ENCODE measurements around the gene CFD. TPM values are rescaled to one million over a fixed set of nuclear protein-coding genes. Genes with fewer than 3 reads are reported as not detected.
"Not testable (repeated sequence)": the region's sequence is repeated elsewhere in the genome, so short reads cannot be mapped to it uniquely, and the experiment has no call there.

CFD gene
- total and polyA plus RNA-seq, 8 donors, result 2.5 to 48.8 (median 15.0) TPM

DNA sequence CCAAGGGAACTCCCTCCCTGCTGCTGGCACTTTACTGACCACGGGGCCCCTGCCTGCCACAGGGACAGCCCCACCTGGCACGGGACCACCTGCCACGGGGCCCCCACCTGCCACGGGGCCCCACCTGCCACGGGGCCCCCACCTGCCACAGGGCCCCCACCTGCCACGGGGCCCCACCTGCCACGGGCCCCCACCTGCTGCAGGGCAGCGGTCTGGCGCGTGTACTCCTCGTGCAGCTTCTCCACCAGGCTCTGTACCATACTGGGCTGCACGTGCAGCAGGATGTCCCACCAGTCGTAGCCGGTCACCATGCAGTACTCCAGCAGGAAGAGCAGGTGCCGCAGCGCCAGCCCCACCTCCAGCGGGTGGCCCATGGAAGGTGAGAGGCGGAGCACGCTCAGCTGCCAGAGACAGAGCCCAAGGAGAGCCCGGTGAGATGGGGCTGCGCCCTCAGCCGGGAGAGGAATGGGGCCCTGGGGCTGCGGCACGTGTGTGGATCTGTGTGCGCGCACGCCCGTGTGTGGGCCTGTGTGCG, 17.4 kb downstream of the CFD start:
- intact Hi-C loops (cut with DNase I), result no loop called here
- H3K36me3 ChIP-seq, result peaks cover 0 to 43% (median 6%) of the 10 kb centered on the region in 3 donors

GRCh38 chr19:877992-878660, 18.7 kb downstream of the CFD start:
- 89% methylated on average over 21 to 23 of the region's 23 CpGs for WGBS, 2 donors
- H3K4me3 ChIP-seq; H3K27me3 ChIP-seq; ATAC-seq; H3K4me1 ChIP-seq; FAIRE-seq; H3K9me3 ChIP-seq; H3K27ac ChIP-seq; intact Hi-C loops (cut with DNase I): not testable (repeated sequence)
- DNase-seq, result peak in 1 of 6 donors; percentile 81
- H3K36me3 ChIP-seq, result peaks cover 0 to 45% (median 12%) of the 10 kb centered on the region in 3 donors

More for the DNA sequence above, 17.4 kb downstream of the CFD start:
- Histone ChIP-seq H3K9me3 (no peaks in the 10 kb centered on the region), H3K27me3 (no peaks in the 10 kb centered on the region), H3K4me1 (no peaks in the 10 kb centered on the region), H3K27ac (no peak overlapping the region), H3K4me3 (no peak overlapping the region)
- WGBS, 2 donors, result 93 to 96% methylated on average over 29 of the region's 29 CpGs
- FAIRE-seq (no peak), DNase-seq (peak in 1 of 6 donors; percentile 68), ATAC-seq (no peak)
- TF ChIP-seq, protein P1, sequence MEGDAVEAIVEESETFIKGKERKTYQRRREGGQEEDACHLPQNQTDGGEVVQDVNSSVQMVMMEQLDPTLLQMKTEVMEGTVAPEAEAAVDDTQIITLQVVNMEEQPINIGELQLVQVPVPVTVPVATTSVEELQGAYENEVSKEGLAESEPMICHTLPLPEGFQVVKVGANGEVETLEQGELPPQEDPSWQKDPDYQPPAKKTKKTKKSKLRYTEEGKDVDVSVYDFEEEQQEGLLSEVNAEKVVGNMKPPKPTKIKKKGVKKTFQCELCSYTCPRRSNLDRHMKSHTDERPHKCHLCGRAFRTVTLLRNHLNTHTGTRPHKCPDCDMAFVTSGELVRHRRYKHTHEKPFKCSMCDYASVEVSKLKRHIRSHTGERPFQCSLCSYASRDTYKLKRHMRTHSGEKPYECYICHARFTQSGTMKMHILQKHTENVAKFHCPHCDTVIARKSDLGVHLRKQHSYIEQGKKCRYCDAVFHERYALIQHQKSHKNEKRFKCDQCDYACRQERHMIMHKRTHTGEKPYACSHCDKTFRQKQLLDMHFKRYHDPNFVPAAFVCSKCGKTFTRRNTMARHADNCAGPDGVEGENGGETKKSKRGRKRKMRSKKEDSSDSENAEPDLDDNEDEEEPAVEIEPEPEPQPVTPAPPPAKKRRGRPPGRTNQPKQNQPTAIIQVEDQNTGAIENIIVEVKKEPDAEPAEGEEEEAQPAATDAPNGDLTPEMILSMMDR (IDR thresholded peaks at IDR 0.05), result no peak

DNA sequence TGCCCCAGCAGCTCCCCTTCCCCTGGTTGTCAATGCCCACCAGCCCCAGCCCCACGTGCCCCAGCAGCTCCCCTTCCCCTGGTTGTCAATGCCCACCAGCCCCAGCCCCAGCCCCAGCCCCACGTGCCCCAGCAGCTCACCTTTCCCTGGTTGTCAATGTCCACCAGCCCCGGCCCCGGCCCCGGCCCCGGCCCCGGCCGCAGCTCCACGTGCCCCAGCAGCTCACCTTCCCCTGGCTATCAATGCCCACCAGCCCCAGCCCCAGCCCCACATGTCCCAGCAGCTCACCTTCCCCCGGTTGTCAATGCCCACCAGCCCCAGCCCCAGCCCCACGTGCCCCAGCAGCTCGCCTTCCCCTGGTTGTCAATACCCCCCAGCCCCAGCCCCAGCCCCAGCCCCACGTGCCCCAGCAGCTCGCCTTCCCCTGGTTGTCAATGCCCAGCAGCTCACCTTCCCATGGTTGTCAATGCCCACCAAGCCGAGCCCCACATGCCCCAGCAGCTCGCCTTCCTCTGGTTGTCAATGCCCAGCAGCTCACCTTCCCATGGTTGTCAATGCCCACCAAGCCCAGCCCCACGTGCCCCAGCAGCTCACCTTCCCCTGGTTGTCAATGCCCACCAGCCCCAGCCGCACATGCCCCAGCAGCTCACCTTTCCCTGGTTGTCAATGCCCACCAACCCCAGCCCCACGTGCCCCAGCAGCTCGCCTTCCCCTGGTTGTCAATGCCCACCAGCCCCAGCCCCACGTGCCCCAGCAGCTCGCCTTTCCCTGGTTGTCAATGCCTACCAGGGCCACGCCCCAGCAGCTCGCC, 19.5 kb downstream of the CFD start:
- H3K27ac ChIP-seq; ATAC-seq; FAIRE-seq; intact Hi-C loops (cut with DNase I); H3K9me3 ChIP-seq; H3K4me3 ChIP-seq; H3K4me1 ChIP-seq; H3K27me3 ChIP-seq: not testable (repeated sequence)
- peak in 1 of 6 donors; percentile 87 for DNase-seq
- WGBS, 2 donors, result 89 to 91% methylated on average over 22 to 24 of the region's 24 CpGs
- H3K36me3 ChIP-seq, result peaks cover 0 to 49% (median 12%) of the 10 kb centered on the region in 3 donors

DNA sequence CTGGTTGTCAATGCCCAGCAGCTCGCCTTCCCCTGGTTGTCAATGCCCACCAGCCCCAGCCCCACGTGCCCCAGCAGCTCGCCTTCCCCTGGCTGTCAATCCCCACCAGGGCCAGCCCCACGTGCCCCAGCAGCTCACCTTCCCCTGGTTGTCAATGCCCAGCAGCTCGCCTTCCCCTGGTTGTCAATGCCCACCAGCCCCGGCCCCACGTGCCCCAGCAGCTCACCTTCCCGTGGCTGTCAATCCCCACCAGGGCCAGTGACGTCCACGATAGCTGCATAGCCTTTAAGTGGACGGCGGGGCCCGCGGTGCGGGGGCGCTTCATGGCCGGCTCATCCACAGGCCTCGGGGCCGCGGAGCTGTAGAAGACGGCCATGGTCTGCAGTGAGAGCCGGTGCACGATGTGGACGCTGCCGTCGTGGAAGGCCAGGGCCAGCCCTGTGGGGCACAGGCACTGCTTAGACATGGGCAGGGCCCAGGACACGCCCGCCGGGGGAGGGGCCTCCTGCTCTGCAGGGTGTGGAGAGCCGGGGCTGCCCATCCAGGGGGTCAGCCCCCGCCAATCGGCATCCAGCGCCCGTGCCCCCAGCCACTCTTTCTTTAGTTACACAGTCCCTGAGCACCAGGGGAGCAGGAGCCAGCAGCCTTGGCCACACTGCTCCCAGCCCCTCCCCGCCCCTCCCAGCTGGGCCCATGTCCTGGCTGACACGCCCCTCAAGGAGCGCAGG, 20.4 kb downstream of the CFD start:
- Histone ChIP-seq H3K4me3 (no peak overlapping the region), H3K27me3 (no peaks in the 10 kb centered on the region), H3K36me3 (peaks cover 0 to 46% (median 12%) of the 10 kb centered on the region in 3 donors), H3K4me1 (no peaks in the 10 kb centered on the region), H3K9me3 (no peaks in the 10 kb centered on the region), H3K27ac (no peak overlapping the region)
- FAIRE-seq (no peak), ATAC-seq (no peak), DNase-seq (peak in 1 of 6 donors; percentile 86)
- WGBS, 2 donors, result 87 to 90% methylated on average over 34 to 37 of the region's 37 CpGs
- intact Hi-C loops (cut with DNase I), result no loop called here
- TF ChIP-seq, protein P1 (IDR thresholded peaks at IDR 0.05), result no peak

- ATAC-seq (no peak), FAIRE-seq (no peak), DNase-seq (peak in 1 of 6 donors; percentile 54)
- no peak overlapping the region for H3K27ac ChIP-seq
- H3K4me1 ChIP-seq, result no peaks in the 10 kb centered on the region
- intact Hi-C loops (cut with DNase I), result no loop called here
- no peak overlapping the region for H3K4me3 ChIP-seq
- peaks cover 0 to 53% (median 12%) of the 10 kb centered on the region in 3 donors for H3K36me3 ChIP-seq
- no peaks in the 10 kb centered on the region for H3K9me3 ChIP-seq
- TF ChIP-seq, protein P1 (IDR thresholded peaks at IDR 0.05), result no peak
- 98% methylated on average over 34 of the region's 34 CpGs for WGBS, 2 donors
- H3K27me3 ChIP-seq, result no peaks in the 10 kb centered on the region
Measured at GRCh38 chr19:881385-882071, 22.1 kb downstream of the CFD start.

Measured in pancreas (tissue), 10 donors.